Dedifferentiated amniotic fluid mesenchymal stem cell (primary cell): Measurements from ENCODE around the gene CABP7.

Source experiments
- DNase-seq: peaks from one replicate; pipeline ENCODE4 v3.0.0-alpha.2; 2016; ENCODE audit errors: extremely low spot score

The CABP7 gene

GRCh38 chr22:29702000-29702930 lies 17.5 kb upstream of the CABP7 start:
- no peak for DNase-seq

GRCh38 chr22:29702931-29703501 lies 16.8 kb upstream of the CABP7 start:
- DNase-seq, result no peak

DNA sequence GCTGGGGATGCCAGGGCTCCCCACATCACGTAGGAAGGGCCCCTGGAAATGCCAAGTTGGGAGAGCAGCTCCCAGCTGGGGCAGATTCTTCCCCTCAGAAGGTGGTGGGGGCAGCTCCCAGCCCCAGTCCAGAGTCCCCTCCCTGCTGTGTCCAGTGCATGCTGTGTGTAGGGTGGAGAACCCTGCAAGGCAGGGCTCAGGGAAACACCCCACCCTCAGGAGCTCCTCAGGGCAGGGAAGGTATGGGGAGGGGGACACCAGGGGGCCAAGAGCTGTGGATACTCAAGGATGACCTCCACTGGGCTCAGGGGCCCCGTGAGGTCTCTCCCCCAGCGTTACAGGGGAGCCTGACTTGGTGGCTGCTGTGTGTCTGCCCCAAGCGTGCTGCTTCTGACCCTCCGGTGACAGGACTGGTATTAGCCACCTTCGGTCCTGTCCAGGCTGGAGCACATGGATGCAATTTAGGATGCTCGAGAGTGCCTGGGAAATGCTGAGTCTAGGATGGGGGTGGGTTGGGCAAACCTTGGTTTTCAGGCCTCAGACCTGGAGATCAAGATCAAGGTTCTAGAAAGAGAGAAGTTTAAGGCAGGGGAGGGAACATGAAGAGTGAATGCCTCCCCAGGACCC lies 16.1 kb upstream of the CABP7 start:
- DNase-seq, result no peak

DNA sequence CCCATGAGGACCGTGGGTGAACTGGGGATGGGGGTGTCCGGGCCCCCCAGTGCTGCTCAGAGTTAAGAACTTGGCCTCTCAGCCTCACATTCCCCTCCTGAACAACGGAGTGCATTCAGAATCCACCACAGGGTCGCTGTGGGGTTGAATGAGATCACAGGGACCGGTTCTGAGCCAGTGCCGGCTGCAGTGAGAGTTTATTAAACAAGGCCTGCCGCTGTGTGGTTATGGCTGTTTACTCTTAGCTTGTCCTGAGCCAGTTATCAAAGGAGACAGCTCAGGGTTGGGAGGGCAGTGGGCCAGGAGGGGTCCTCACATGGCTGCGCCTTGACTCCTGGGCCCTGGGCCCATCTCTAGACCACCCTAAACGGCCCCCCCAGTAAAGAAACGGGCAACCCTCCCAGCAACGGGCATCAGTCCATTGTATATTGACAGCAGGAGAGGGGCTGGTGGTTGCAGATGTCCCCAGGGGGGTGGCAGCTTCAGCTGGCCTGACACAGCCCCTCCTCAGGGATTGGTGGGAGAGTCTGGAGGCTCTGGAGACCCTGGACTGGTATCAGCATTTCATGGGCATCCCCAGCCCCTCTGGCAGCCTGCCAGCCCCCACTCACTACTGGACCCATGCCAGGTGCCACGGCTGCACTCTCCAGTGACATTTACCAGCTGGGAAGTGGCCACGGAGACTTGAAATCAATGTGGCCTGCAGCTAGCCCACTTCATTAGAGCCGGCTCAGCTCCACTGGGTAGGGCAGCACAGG lies 15.1 kb upstream of the CABP7 start:
- no peak for DNase-seq

DNA sequence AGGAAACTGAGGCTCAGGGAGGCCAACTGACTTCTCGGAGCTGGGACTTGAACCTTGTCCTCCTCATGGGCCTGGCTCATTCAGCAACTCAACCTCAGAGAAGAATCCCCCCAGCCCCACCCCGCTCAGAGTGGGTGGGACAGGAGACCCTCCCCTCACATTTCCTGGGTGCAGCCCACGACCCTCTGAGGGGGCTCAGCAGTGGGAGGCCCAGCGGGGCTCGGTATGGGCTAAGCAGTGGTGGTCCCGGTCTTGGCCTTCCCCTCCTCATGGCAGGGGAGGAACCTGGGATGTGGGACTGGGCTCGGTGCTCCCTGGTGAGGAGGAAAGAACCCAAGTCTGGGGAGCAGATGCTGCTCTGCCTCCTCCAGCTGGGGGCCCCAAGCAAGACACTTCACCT lies 14.2 kb upstream of the CABP7 start:
- no peak for DNase-seq

- no peak for DNase-seq
These were observed 13.3 kb upstream of the CABP7 start for GRCh38 chr22:29706486-29706885.

GRCh38 chr22:29707010-29707409 lies 12.8 kb upstream of the CABP7 start:
- DNase-seq, result no peak

GRCh38 chr22:29707471-29707870 lies 12.3 kb upstream of the CABP7 start:
- DNase-seq, result no peak

DNA sequence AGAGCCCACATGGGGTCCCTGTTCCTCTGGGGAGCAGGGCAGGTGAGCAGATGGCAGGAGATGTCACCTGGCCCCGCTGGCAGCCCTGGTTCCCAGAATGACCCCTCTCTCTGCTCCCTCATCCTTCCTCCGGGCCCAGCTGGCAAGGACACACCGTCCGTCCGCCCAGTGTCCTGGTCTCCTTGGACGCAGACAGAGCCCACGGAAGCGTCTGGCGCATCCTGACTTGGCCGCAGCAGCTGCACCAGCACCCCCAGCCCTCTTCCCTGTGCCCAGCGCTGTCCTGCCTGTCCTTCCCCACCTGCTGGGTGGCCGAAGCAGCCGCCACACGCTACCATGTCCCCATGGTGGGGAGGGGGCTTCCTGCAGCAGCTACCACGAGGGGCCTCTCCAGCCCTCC lies 9.6 kb upstream of the CABP7 start:
- no peak for DNase-seq

DNA sequence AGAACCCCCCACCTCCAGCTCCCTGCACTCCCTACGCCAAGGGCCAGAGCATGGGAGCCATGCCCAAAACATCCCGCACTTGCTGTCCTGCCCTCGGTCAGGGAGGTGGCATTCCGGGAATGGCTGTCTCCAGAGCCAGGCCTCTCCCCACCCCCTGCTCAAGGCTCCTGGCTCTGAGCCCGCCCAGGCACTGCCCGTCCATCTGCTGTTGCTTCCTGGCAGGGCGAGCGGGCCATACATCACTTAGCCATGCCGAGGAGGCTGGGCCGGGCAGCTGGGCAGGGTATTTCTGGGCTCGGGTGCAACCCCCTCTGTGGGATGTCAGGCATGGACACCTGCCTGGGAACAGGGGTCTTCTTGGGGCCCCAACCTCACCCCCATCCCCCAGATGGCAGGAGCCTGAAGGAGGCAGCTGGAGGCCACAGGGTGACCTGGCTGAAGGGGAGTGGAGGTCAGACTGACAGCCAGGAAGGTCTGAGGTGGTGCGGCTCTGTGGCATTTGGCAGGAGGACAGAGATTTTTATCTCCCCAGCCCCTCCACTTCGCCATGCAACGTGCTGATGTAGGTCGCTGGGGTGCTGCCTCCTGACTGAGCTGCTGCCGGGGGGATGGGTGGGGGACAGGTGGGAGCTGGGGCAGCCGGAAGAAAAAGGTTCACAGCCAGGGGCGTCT lies 8.7 kb upstream of the CABP7 start:
- DNase-seq, result no peak

DNA sequence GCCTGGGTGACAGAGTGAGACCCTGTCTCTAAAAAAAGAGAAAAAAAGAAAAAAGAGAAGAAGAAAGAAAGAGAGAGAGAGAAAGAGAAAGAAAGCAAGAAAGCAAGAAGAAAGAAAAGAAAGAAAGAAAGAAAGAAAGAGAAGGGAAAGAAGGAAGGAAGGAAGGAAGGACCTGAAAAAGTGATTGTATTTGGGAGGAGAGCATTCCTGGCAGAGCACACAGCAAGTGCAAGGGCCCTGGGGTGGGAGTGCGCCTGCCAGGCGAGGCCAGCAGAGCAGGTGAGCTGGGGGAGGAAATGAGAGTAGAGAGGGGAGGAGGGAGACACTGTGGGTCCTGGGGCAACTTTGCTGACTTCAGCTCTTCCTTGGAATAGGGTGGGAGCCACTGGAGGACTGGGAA lies 7.7 kb upstream of the CABP7 start:
- DNase-seq, result no peak

DNA sequence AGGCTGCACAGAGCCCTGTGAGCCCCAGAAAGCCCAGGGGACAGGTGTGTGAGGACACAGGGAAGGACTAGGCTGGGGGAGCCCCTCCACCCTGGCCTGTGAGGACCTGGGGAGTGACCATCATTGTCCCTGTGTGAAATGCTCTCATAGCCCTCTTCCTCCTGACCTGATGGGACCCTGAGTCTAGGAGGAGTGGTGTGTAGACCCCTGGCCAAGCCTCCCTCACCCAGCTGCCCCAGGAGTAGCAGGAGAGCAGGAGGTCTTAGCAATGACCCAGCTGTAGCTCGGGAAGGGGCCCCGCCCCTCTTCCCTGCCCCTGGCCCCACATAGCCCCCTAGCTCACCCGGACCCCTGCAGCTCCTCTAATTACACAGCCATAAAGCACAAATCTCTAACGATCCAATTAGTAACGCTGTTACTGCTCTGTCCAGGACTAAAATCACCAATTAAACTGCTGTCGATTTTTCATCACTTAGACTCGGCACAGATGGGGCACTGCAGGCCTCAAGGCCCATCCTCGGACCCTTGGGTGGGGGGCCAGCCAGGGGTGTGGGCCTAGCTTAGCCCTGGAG lies 6.6 kb upstream of the CABP7 start:
- no peak for DNase-seq

DNA sequence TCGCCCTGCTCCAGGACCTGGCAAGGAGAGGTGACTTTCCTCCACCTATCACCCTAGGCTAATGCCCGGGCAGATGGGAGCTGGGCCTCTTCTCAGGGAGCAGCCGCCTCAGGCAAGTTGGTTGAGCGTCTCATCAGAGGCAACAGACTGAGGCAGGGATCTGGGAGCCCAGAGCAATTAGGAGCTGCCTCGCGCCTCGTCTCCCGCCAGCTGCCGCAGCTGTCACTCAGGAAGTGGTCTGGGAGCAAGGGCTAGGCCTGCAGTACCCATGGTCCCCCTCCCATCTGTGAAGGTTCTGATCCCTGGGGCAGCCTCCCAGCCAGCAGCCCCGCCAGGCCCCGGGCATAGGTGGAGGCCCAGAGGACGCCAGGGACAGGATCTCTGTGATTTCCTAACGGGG lies 4.6 kb upstream of the CABP7 start:
- DNase-seq, result no peak

DNA sequence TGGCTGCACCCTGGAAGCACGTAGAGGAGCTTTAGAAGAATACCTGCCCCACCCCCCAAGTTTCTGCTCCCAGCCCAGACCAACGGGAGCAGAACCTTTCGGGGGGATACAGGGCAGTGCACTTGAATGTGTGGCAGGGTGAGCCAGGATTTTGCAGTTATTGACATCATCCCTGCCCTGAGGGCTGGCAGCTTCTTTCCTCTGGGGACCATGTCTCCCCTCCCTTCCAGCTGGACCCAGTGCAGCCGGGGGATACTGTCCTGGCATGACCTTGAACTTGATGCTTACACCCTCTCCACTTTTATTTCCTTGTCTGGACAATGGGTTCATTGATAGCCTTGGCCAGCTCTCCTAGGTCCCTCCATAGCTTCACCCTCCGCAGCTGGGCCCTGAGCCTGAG lies 4.1 kb upstream of the CABP7 start:
- no peak for DNase-seq

DNA sequence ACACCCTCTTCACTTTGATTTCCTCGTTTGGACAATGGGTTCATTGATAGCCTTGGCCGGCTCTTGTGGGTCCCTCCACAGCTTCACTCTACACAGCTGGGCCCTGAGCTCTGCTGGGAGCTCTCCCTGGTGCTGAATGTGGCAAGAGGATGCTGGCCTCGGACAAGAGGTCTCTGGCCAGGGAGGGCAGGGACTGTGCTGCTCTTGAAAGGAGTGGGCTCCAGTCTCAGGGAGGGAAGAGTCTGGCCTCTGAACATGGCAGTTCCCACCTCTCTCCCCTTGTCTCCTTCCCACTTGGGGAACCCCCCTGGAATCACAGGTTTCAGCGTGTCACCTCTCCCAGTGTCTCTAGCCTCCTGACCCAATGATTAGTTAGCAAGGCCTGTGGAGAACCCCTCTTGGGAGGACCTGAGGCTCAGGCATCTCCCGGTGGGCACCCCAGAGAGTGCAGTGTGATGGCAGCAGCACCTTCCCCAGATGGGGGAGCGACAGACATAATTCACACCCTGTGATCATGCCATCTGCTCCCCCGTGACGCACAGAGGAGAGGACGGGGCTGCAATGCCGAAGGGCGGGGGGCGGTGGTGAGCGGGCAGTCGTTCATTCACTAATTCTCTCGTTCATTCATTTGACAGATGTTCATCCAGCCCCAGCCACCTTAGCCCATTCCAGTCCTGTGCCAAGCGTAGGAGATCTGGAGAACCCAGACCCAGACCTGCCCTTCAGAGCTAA lies 2.8 kb upstream of the CABP7 start:
- DNase-seq, result peak; percentile 59

- no peak for DNase-seq
These were observed 2.0 kb upstream of the CABP7 start for GRCh38 chr22:29717789-29718188.

DNA sequence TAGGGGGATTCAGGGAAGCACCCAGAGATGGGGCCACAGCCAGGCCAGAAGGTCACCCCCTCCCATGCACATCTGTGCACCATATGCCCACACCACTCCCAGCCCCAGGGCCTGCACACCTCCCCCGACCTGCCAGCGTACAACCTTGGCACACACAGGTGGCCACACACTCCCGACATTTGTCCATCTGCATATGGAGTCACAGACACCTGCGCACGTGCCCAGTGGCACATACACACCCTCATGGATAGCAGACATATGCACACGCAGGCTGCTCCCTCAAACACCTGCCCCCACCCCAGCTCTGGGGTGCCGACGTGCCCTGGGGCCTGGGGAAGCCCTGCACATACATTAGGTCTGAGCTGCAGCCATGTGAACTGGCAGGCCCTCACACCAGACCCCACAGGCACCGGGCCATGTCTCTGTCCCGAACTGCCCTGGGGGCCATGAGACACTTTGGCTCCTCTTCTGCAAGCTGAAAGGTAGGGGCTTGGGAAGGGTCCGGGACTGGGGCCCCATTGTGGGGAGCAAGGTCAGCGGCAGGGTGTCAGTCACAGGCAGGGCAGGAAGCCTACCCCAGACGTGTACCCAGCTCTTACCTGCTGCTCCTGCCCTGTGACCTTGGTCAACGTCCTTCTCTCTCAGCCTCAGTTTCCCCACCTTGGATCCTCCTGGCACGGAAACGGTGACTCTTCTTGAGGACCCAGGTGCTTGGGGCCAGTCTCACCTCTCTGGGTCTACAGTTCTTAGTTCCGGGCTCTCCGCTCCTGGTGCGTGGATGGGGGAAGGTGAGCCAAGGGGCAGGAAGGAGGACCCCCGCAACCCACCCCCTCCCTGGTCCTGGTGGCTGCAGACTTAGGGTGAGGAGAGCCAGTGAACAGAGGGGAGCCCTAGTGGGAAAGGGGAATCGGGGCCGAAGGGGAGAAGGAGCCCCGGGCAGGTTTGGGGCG lies 579 bp upstream of the CABP7 start:
- DNase-seq, result no peak

GRCh38 chr22:29720811-29721323 lies 1.1 kb downstream of the CABP7 start:
- no peak for DNase-seq

DNA sequence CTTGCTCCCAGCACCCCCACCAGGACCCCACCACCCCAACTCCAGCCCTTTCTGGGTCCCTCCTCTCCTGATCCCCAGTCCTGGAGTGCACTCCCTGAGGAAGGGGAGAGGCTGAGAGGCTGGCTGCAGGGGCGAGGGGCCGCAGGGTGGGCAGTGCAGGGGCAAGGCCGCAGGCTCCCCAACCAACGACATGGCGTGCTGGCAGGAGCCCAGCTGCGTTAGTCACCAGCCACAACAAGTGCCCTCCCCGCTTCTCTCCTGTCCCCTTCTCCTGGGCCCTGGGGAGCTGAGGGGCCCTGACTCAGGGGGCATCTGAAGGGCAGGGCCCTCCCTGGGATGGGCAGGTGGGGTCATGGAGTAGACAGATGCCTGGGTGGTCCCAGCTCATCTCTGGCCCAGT lies 2.3 kb downstream of the CABP7 start:
- no peak for DNase-seq
